Left forelimb (tissue), 1 donor: Measurements from ENCODE around the gene ADORA1.

Experiments used
- DNase-seq: peaks from one replicate; pipeline ENCODE4 v3.0.0-alpha.2; 2018; ENCODE audit warnings: low spot score

The ADORA1 gene

DNA sequence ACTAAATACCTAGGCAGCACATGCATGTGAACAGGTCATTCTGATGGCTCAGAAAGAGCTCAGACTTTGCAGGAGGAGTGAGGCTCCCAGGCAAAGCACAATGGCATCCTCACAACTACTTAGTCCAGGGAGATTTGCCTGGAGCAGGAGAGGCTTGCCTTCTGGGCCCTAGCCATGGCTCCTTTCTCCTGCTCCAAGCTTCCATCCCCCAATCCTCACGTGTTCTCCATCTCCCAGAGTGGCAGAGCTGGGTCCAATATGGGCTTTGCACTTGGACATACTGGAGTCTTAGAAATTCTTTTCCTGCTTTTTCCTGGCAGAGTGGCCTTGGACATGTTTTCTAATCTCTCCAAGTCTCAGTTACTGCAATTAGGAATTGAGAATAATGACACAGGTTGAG lies 32.3 kb downstream of the ADORA1 start:
- DNase-seq = no peak

DNA sequence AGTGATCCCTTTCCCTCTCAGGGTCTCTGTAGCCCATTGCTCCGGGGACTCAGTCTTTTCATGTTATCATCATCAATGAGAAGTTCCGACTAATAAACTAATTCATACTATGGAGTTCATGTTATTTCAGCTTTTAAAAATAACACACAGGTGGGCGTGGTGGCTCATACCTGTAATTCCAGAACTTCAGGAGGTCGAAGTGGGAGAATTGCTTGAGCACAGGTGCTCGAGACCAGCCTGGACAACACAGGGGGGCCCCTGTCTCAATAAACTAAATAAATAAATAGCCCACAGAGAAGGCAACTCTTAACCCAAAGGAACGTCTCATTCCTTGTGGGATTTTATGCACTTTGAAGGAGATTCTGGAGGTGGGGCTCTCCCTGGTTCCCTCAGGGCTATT lies 33.6 kb downstream of the ADORA1 start:
- DNase-seq = no peak

DNA sequence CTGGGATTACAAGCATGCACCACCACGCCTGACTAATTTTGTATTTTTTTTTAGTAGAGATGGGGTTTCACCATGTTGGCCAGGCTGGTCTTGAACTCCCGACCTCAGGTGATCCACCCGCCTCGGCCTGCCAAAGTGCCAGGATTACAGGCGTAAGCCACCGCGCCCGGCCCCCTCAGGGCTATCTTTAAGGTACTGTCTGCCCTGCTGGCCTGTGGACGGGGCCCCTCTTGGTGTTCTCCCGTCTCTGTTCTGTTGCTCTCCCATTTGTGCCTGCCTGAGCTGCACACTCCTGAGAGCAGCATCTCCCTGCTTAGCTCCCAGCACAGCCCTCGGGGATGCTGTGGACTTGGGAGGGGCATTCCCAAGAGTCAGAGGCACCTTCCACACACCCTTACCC lies 34.2 kb downstream of the ADORA1 start:
- DNase-seq = no peak

DNA sequence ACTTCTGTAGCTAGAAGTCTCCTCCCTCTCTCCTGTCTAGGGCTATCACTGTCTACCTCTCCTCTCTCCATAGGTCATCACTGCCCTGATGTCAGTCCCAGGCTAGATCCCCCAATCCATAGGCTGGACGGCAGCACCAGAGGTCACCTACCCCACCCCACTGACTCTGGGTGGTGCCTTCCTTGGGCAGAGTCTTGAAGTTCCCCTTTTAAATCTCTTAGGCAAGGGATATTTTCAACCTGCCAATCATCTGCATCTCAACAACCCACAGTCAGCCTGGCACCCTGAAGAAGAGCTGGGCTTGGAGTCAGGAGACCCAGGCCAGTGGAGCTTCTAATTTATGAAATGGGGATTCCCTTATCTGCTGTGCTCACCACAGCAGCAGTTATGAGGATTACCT lies 34.9 kb downstream of the ADORA1 start:
- no peak for DNase-seq

DNA sequence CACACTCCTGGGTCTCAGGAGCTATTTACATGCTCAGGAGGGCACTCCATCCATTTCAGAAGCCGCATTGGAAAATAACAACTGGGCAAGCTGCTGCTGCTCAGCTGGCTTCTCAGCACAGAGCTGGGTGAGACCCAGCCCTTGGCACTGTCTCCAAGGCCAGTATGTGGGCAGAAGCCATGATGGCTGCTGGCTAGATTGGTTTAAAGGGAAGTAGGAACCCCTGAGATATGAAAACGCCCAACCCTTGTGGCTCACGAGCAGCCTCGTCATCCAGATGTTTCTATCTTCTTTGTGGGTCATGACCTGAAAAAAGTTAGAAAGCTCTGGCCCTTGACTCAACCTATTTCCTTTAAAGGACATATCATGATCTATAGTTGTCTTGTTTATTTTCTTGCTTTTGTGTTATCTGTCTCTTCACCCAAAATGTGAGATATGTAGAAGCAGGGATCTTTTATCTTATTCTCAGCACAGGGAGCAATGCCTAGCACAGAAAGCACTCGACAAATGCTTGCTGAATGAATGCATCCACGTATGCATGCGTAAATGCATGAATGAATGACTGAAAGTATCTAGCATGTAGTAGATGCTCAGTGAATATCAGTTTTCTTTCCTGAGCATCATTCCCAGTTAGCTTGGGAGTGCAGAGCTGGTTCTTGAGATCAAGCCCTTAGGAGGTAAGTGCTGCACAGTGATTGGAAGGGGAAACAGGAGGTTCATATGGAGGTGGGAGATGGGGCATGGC lies 36.5 kb downstream of the ADORA1 start:
- no peak for DNase-seq

DNA sequence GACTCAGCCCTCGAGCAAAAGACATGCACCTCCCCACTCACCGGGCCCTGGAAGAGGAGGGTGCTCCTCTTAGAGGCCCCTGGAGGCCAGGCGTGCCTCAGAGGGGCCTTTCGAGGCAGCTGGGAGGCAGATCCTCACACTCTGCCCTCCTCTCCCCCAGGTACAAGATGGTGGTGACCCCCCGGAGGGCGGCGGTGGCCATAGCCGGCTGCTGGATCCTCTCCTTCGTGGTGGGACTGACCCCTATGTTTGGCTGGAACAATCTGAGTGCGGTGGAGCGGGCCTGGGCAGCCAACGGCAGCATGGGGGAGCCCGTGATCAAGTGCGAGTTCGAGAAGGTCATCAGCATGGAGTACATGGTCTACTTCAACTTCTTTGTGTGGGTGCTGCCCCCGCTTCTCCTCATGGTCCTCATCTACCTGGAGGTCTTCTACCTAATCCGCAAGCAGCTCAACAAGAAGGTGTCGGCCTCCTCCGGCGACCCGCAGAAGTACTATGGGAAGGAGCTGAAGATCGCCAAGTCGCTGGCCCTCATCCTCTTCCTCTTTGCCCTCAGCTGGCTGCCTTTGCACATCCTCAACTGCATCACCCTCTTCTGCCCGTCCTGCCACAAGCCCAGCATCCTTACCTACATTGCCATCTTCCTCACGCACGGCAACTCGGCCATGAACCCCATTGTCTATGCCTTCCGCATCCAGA lies 37.7 kb downstream of the ADORA1 start:
- no peak for DNase-seq

DNA sequence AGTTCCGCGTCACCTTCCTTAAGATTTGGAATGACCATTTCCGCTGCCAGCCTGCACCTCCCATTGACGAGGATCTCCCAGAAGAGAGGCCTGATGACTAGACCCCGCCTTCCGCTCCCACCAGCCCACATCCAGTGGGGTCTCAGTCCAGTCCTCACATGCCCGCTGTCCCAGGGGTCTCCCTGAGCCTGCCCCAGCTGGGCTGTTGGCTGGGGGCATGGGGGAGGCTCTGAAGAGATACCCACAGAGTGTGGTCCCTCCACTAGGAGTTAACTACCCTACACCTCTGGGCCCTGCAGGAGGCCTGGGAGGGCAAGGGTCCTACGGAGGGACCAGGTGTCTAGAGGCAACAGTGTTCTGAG lies 38.3 kb downstream of the ADORA1 start:
- no peak for DNase-seq

DNA sequence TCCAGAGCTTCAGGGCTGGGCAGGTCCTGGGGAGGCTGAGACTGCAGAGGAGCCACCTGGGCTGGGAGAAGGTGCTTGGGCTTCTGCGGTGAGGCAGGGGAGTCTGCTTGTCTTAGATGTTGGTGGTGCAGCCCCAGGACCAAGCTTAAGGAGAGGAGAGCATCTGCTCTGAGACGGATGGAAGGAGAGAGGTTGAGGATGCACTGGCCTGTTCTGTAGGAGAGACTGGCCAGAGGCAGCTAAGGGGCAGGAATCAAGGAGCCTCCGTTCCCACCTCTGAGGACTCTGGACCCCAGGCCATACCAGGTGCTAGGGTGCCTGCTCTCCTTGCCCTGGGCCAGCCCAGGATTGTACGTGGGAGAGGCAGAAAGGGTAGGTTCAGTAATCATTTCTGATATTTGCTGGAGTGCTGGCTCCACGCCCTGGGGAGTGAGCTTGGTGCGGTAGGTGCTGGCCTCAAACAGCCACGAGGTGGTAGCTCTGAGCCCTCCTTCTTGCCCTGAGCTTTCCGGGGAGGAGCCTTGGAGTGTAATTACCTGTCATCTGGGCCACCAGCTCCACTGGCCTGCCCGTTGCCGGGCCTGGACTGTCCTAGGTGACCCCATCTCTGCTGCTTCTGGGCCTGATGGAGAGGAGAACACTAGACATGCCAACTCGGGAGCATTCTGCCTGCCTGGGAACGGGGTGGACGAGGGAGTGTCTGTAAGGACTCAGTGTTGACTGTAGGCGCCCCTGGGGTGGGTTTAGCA lies 38.8 kb downstream of the ADORA1 start:
- no peak for DNase-seq

DNA sequence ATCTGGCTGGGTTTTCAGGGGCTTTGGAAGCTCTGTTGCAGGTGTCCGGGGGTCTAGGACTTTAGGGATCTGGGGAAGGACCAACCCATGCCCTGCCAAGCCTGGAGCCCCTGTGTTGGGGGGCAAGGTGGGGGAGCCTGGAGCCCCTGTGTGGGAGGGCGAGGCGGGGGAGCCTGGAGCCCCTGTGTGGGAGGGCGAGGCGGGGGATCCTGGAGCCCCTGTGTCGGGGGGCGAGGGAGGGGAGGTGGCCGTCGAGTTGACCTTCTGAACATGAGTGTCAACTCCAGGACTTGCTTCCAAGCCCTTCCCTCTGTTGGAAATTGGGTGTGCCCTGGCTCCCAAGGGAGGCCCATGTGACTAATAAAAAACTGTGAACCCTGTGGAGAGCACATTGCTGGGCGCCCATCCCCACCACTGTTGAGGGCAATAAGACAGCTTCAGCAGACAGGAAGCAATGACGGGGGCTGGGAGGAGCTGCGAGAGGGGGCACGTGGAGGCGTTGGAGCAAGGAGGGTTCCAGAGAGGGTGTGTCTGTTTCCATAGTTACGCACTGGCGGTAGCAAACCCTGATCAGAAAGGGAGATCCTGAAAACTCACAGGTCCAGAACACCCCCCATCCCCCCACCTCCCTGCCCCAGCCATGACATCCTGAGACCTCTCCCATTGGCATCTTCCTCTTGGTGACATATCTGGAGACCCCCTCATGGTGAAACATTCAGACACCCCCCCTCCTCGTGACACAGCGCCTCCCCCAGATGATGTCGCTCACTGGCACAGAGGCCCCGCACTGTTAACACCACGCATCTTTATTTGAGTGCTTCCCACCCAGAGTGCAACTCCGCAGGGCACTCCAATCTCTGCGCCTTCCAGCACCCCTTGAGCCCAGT lies 39.7 kb downstream of the ADORA1 start:
- no peak for DNase-seq

DNA sequence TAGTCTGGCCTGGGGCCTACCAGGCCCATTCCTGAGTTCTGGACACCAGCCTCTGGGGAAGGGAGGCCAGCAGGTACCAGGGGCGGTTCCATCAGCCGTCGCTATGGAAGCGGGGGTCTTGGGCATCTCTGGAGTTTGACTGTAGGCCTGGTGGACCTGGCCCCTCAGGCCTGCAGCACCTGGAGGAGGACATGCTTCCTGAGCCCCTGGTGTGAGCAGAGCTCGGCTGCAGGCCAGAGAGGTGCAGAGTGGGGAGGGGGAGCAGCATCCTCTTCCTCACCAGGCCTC lies 40.3 kb downstream of the ADORA1 start:
- DNase-seq = no peak

DNA sequence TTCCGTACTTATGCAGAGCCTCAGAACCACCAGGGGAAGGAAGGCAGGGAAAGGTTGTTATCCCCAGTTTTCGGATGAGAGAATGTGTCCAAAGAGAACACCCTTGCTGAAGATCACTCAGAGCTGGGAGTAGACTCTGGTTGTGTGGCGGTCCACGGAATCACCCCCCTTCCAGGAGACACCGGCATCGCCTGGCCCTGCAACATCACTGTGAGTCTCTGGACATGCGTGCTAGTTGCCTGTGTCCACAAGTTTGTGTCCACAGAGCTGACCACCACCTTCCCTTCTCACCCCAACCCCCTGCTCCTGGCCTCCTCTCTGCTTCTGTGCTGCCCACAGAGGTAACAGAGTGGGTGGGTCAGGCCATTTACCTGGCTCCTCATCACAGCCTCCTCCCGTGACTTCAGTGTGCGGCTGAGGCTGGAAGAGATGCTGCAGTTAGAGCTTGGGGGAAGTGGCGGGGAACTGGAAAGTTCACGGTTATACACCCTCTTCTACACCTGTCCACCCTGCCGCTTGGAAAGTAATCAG lies 40.8 kb downstream of the ADORA1 start:
- no peak for DNase-seq

DNA sequence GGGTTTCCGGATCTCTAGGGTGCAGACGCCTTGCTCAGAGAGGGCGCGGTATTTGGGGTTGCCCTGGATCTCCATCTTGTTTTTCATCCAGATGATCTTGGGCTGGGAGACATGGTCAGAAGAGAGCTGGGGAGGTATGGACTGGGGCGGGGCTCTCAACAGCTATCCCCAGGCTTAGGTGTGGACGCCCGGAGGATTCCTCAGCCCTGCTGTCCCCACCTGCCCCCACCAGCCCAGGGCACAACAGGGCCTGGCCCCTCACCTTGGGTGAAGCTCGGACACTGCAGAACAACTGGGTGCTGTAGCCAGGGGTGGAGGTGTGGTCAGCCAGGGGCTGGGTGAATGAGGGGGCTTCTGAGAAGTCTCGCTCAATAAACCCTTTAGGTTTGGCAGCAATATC lies 41.5 kb downstream of the ADORA1 start:
- no peak for DNase-seq

DNA sequence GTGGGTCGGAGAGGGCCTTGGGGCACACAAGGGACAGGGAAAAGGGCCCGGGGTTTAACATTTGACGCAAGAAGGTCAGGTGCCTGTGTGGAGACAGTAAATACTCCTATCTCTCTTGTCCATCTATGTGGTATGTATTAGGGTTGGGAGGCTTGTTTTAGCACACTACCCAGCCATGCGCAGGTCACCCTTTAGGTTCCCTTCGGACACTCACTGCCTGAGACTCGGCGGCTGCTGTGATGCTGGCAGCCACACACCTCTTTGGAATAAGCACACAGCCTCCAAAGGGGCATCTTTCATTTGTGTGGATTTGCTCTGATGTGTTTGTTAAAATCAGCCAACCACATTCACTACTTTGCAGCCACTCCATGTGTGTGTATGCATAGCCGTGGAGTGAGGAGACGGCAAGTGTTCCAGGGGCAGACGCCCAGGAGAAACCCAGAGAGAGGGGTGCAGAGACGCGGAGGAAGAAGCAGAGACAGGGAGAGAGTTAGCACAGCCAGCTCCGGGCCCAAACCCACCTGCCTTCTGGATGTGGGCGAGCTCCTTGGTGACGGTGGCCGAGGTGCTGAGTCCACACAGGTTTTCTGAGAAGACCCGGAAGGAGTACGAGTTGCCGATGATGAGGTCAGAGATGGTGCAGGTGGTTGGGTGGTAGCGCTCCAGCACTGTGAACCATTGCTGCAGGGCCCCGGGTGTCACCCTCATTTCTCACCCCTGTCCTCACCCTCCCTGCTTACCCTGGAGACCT lies 42.4 kb downstream of the ADORA1 start:
- DNase-seq = no peak

DNA sequence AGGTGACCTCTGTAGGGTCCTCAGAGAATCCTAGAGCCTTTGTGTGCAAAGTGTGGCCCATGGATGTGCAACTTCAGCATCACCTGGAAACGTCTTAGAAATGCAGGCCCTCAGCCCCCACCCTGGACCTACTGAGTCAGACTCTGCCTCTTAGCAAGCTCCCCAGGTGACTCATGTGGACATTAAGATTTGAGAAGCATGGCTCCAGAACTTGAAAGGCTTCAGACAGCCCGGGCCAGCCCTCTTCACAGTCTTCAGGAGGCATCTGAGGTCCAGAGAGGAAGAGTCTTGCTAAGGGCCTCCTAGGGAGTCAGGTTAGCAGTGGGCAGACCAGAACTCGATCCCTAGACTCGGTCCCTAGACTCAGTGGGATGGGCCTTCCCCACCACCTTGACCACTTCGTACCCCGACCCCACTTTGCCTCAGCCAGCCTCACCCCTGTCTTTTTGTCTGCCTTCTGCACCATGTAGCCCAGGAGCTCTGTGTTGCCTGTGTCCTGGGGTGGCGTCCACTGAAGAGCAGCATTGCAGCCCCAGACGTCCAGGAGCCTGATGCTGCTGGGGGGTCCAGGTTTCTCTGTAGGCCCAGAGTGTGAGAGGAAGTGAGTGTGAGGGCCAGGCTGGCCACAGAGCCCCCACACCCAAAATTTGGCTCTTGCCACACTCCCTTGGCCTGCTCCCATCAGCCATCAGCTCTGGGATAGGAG lies 43.3 kb downstream of the ADORA1 start:
- DNase-seq = no peak

DNA sequence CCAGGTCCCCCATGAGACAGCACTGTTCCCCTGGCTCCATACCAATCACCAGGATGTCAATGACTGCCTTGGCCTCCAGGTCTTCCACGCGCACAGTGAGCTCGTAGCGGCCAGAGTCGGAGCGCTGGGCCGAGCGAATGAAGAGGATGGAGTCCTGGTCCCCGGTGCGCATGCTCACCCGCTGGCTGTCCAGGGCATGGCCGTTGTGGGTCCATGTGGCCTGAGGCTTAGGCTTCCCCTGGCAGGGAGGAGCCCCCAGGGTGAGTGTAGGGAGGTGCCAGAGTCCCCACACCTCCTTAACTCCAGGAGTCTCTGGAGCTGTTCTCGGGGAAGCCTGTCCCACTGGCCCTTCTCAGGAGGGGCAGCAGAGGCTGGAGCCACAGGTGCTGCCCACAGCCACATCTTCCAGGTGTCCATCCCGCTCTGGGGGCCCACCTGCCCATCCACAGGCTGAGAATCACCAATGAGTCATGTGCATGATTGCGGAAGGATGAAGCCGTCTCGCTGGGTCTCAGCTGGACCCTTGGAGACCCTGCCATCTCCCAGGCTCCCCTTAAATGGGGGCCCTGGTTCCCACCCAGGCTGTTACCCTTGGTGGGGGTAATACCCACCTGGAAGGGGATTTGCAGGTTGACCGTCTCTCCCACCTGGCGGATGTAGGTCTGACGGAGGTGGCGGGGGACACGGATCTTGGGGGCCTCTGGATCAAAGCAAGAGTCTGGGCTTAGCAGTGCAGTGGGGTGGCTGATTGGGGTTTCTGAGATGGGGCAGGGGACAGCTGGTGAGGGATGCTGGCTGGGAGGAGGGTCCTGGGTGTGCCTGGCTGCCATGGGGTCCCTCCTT lies 44.0 kb downstream of the ADORA1 start:
- DNase-seq = no peak

DNA sequence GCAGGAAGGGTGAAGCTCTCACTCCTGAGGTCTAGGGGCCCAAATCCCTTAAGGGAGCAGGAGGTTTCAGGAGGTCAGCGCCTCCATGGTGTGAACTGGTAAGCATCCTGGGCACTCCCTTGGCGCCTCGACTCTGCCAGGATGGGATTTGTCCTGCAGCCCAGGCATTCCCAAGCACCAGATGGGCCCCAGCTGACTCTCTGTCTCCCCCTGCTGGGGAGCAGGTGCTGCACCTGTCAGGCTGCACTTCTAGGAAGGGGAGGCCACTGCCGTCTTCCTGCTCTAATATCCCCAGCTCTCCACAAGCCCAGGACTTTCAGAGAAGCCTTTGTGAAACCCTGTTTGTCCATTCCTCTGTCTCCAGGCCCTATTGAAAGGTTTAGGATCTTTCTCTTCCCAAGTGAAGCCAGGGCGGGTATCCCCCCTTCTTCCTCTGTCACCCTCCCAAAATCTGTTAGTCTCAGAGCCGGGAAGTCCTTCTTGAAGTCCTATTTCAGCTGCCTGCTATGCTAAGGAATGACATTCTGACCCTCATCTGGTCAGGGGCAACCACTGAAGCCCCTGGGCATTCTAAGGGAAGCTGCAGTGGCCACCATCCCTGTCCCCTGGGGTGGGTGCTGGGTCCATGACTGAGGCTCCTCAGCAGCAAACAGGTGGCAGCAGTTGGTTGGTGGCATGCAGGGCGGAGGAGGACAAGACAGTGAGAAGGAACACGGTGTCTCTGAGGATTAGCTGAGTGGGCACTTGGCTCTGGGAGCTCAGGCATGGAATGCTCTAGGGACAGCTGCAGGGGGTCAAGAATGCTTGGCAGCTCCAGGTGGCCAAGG lies 44.9 kb downstream of the ADORA1 start:
- no peak for DNase-seq

DNA sequence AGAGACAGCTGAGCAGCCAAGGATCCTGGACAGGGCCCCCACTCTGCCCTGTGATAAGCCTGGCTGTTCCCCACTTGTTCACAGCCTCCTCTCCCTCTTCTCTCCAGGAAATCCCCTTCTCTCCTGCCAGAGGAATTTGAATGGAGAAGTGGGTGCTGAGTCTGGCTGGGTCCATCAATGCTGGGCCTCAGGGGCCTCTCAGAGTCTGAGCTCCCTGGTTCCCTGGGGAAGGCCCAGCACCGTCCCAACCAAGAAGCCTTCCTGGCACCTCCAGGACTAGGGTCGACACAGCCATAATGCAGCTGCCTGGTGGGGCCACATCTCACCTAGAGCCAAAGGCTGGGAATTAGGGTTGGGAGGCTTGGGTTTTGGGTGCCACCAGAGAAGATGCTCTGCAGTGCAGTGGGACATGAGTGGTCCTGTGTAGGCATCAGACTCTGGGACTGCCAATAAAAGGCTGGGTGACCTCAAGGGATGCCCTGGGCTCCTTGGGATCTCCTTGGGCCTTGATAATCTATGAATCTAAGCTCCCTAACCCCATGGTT lies 45.6 kb downstream of the ADORA1 start:
- no peak for DNase-seq

DNA sequence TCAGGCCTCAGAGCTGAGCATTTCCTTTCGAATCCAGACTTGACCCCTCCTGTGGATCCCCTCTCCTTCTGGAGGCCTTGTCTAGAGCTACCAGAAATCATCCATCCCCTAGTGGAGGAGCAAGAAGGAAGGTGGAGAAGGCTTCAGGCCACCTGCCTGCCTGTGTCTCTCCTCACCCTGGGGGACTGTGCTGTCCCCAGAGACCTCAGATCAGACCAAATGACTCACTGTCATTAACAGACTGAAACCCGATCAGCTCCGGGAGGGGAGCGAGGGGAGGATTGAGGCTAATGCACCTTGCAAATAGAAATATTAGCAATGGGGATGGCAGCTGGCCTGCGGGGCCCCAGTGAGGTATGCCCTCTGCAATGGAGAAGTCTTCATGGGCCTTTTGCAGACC lies 46.0 kb downstream of the ADORA1 start:
- DNase-seq = no peak
